Astrocyte of the cerebellum (primary cell): ENCODE results near the gene UAP1.

Experiments
- DNase-seq: peaks from one replicate; pipeline ENCODE4 v3.0.0-alpha.2; 2011; ENCODE audit warnings: low read depth
- H3K4me3 ChIP-seq: 2 replicates; pipeline ENCODE4 v1.5.1; 2011; ENCODE audit warnings: mild to moderate bottlenecking, low read depth, low read length, moderate library complexity
- CTCF ChIP-seq: IDR thresholded peaks from 2 replicates; pipeline ENCODE4 v1.5.1; 2012; ENCODE audit warnings: low read length, low read depth, moderate library complexity, mild to moderate bottlenecking; ENCODE audit errors: missing control alignments
- in situ Hi-C: cut with HindIII; loops from 2 replicates; pipeline ENCODE4 v1.10.0; 2017; ENCODE audit warnings: low sequenced_read_pairs

The UAP1 gene

GRCh38 chr1:162639718-162640117 is 78.2 kb downstream of the UAP1 start:
- in situ Hi-C loops: no loop called here
- no peak for TF ChIP-seq CTCF
- no peak for DNase-seq
- H3K4me3 ChIP-seq: no peak overlapping the region

GRCh38 chr1:162641114-162641513 is 79.6 kb downstream of the UAP1 start:
- in situ Hi-C loops: no loop called here
- H3K4me3 ChIP-seq: no peak overlapping the region

GRCh38 chr1:162644986-162645314 is 83.4 kb downstream of the UAP1 start:
- no peak for DNase-seq
- H3K4me3 ChIP-seq: no peak overlapping the region
- in situ Hi-C loops: no loop called here
- TF ChIP-seq CTCF: no peak

More at GRCh38 chr1:162641114-162641513, 79.6 kb downstream of the UAP1 start:
- TF ChIP-seq CTCF: no peak
- DNase-seq: no peak

- in situ Hi-C loops: no loop called here
- DNase-seq: no peak
- no peak for TF ChIP-seq CTCF
- H3K4me3 ChIP-seq: no peak overlapping the region
Measured at GRCh38 chr1:162645666-162646065, 84.1 kb downstream of the UAP1 start.

- no peak overlapping the region for H3K4me3 ChIP-seq
- DNase-seq: no peak
- in situ Hi-C loops: no loop called here
- TF ChIP-seq CTCF: no peak
Measured at GRCh38 chr1:162649583-162649982, 88.1 kb downstream of the UAP1 start.
